GM12875 (cell line): ENCODE data around the gene ERLIN1.

Source experiments
- H3K4me3 ChIP-seq: one replicate; pipeline ENCODE4 v1.5.1; 2011; ENCODE audit warnings: low read depth, low read length, control low read depth
- CTCF ChIP-seq: IDR thresholded peaks from 2 replicates; pipeline ENCODE4 v1.5.1; 2011; ENCODE audit warnings: low read depth, mild to moderate bottlenecking, control low read depth, inconsistent platforms, low read length, moderate library complexity, borderline replicate concordance; ENCODE audit not compliant: insufficient read depth

ERLIN1 gene

DNA sequence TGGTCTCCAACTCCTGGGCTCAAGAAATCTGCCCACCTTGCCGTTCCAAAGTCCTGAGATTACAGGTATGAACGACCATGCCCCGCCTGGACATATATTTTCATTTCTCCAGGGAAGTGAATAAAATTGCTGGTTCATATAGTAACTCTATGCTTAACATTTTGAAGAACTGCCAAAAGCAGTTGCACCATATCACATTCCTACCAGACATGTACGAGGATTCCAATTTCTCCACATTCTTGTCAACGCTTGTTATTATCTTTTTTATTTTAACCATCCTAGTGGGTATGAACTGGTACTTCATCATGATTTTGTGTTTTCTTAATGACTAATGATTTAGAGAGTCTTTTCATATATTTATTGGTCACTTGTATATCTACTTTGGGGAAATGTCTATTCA lies 82.2 kb downstream of the ERLIN1 start:
- TF ChIP-seq CTCF, result no peak
- no peak overlapping the region for H3K4me3 ChIP-seq

- no peak for TF ChIP-seq CTCF
- H3K4me3 ChIP-seq, result no peak overlapping the region
Measured at GRCh38 chr10:100101192-100102076, 84.4 kb downstream of the ERLIN1 start.

- peak; percentile 32; the same call in 1 of the 2 replicates for TF ChIP-seq CTCF
- no peak overlapping the region for H3K4me3 ChIP-seq
Measured at GRCh38 chr10:100100651-100101184, 85.1 kb downstream of the ERLIN1 start.
